Neural cell (in vitro differentiated cells): Measurements from ENCODE around the gene ARHGAP9.

ENCODE experiments used
- CTCF ChIP-seq: fragments of 450-650 bp; IDR thresholded peaks from 2 replicates; pipeline ENCODE4 v1.5.1; 2014; ENCODE audit warnings: antibody characterized with exemption, mild to moderate bottlenecking, moderate library complexity; ENCODE audit not compliant: poor library complexity, severe bottlenecking
- EP300 ChIP-seq: fragments of 450-650 bp; conservative IDR thresholded peaks from 2 replicates; pipeline ENCODE4 v1.6.1; 2014; ENCODE audit warnings: antibody characterized with exemption, mild to moderate bottlenecking, moderate library complexity; ENCODE audit not compliant: poor library complexity, severe bottlenecking
- EZH2 ChIP-seq: fragments of 200-600, 300-800 bp; shearing (Covaris generic), sonication (generic); IDR thresholded peaks from 2 replicates; pipeline ENCODE4 v1.6.1; 2014; ENCODE audit warnings: antibody characterized with exemption, low read length, borderline replicate concordance, mild to moderate bottlenecking; ENCODE audit not compliant: insufficient read depth, poor library complexity, severe bottlenecking
- POLR2AphosphoS5 ChIP-seq: IDR thresholded peaks from 2 replicates; pipeline ENCODE4 v1.6.1; 2012
- SMC3 ChIP-seq: fragments of 450-650 bp; conservative IDR thresholded peaks from 2 replicates; pipeline ENCODE4 v1.6.1; 2014; ENCODE audit warnings: antibody characterized with exemption, mild to moderate bottlenecking, moderate library complexity; ENCODE audit not compliant: poor library complexity
- TAF1 ChIP-seq: IDR thresholded peaks from 2 replicates; pipeline ENCODE4 v1.6.1; 2012; ENCODE audit warnings: low read depth

- TF ChIP-seq CTCF (no peak), TAF1 (no peak), SMC3 (no peak), EZH2 (no peak), EP300 (no peak), POLR2AphosphoS5 (no peak)
Observed at GRCh38 chr12:57438400-57438799, 41.3 kb downstream of the ARHGAP9 start.
